ENCODE data around the gene ARMC12. TPM values are rescaled to one million over a fixed set of nuclear protein-coding genes. Genes with fewer than 3 reads are reported as not detected.
A peak's percentile ranks its signal among the peaks of the same experiment; 100 is the strongest.

ARMC12 gene
- total RNA-seq, 1 donor from 2014 or later: 0.69 TPM

- peaks cover 18% of the 10 kb centered on the region for H3K4me1 Mint-ChIP-seq (ENCODE audit: unreplicated experiment)
- H3K9me3 Mint-ChIP-seq (ENCODE audit: unreplicated experiment): no peaks in the 10 kb centered on the region
- TF ChIP-seq CTCF (IDR thresholded peaks at IDR 0.05; ENCODE audit: unreplicated experiment): no peak
- no peak overlapping the region for H3K27ac Mint-ChIP-seq (ENCODE audit: unreplicated experiment)
- H3K36me3 Mint-ChIP-seq (ENCODE audit: low read depth, unreplicated experiment): peaks cover 6% of the 10 kb centered on the region
- peak; percentile 46 for DNase-seq (ENCODE audit: low spot score)
- peak overlapping the region; percentile 77 for H3K4me3 Mint-ChIP-seq (ENCODE audit: unreplicated experiment)
- peaks cover 26% of the 10 kb centered on the region for H3K27me3 Mint-ChIP-seq (ENCODE audit: unreplicated experiment)
Observed at GRCh38 chr6:35727231-35727934, 9.4 kb upstream of the ARMC12 start.

GRCh38 chr6:35727935-35728682 is 8.7 kb upstream of the ARMC12 start:
- Mint-ChIP-seq H3K36me3 (ENCODE audit: low read depth, unreplicated experiment) (peaks cover 6% of the 10 kb centered on the region), H3K27ac (ENCODE audit: unreplicated experiment) (no peak overlapping the region), H3K27me3 (ENCODE audit: unreplicated experiment) (peaks cover 30% of the 10 kb centered on the region), H3K4me3 (ENCODE audit: unreplicated experiment) (peak overlapping the region; percentile 89), H3K4me1 (ENCODE audit: unreplicated experiment) (peaks cover 21% of the 10 kb centered on the region), H3K9me3 (ENCODE audit: unreplicated experiment) (no peaks in the 10 kb centered on the region)
- peak; percentile 47 for DNase-seq (ENCODE audit: low spot score)
- TF ChIP-seq CTCF (IDR thresholded peaks at IDR 0.05; ENCODE audit: unreplicated experiment): no peak

GRCh38 chr6:35728683-35729678 is 7.9 kb upstream of the ARMC12 start:
- Mint-ChIP-seq H3K27me3 (ENCODE audit: unreplicated experiment) (peaks cover 27% of the 10 kb centered on the region), H3K9me3 (ENCODE audit: unreplicated experiment) (no peaks in the 10 kb centered on the region), H3K27ac (ENCODE audit: unreplicated experiment) (no peak overlapping the region), H3K4me1 (ENCODE audit: unreplicated experiment) (peaks cover 19% of the 10 kb centered on the region), H3K4me3 (ENCODE audit: unreplicated experiment) (peak overlapping the region; percentile 20), H3K36me3 (ENCODE audit: low read depth, unreplicated experiment) (peaks cover 6% of the 10 kb centered on the region)
- DNase-seq (ENCODE audit: low spot score): no peak
- no peak for TF ChIP-seq CTCF (IDR thresholded peaks at IDR 0.05; ENCODE audit: unreplicated experiment)

- no peak for DNase-seq (ENCODE audit: low spot score)
- H3K36me3 Mint-ChIP-seq (ENCODE audit: low read depth, unreplicated experiment): peaks cover 6% of the 10 kb centered on the region
- H3K9me3 Mint-ChIP-seq (ENCODE audit: unreplicated experiment): no peaks in the 10 kb centered on the region
- no peak overlapping the region for H3K27ac Mint-ChIP-seq (ENCODE audit: unreplicated experiment)
- peaks cover 19% of the 10 kb centered on the region for H3K4me1 Mint-ChIP-seq (ENCODE audit: unreplicated experiment)
- no peak for TF ChIP-seq CTCF (IDR thresholded peaks at IDR 0.05; ENCODE audit: unreplicated experiment)
- H3K4me3 Mint-ChIP-seq (ENCODE audit: unreplicated experiment): peak overlapping the region; percentile 20
- peaks cover 27% of the 10 kb centered on the region for H3K27me3 Mint-ChIP-seq (ENCODE audit: unreplicated experiment)
Observed at GRCh38 chr6:35729722-35730121, 7.1 kb upstream of the ARMC12 start.
